ENCODE data around the gene GOLGA6L7. TPM values are rescaled to one million over a fixed set of nuclear protein-coding genes. Genes with fewer than 3 reads are reported as not detected.
"Not testable (repeated sequence)": the region's sequence is repeated elsewhere in the genome, so short reads cannot be mapped to it uniquely, and the experiment has no call there.

The GOLGA6L7 gene
- total and polyA plus RNA-seq, 2 of the 8 experiments (the other 6 are each of a cell fraction or from before 2014, with no cell fraction given), result not detected

GRCh38 chr15:28890291-28890690 lies 41.8 kb upstream of the GOLGA6L7 start:
- H2BK20ac ChIP-seq (ENCODE audit: low read length); H3K36me3 ChIP-seq (ENCODE audit: control insufficient read depth in 2 of 4, insufficient read depth in 4 of 4, low read length in 3 of 4); H2BK12ac ChIP-seq (ENCODE audit: low read depth, low read length); H3K9me3 ChIP-seq (ENCODE audit: insufficient read depth in 2 of 2, low read depth in 1 of 2, low read length in 1 of 2); H3K4me1 ChIP-seq (replicated peaks in 1 of 4; ENCODE audit: control insufficient read depth in 3 of 4, insufficient read depth in 4 of 4, low read length in 3 of 4); H3K14ac ChIP-seq (ENCODE audit: insufficient read length); H2AK5ac ChIP-seq (ENCODE audit: low read depth, low read length); H2BK5ac ChIP-seq (ENCODE audit: low read depth, low read length); H4K20me1 ChIP-seq (replicated peaks in 1 of 2; ENCODE audit: control insufficient read depth in 1 of 2, insufficient read depth in 2 of 2, low read length in 2 of 2); FAIRE-seq; H3K4me2 ChIP-seq (ENCODE audit: insufficient read depth in 1 of 2, low read depth in 2 of 2, low read length in 2 of 2); POLR2A ChIA-PET (ENCODE audit: partially characterized antibody); H2BK15ac ChIP-seq (ENCODE audit: low read length); H3K4me3 ChIP-seq (ENCODE audit: extremely low read depth in 1 of 4, insufficient read depth in 2 of 4, low read depth in 3 of 4, low read length in 4 of 4); H3K23ac ChIP-seq (ENCODE audit: insufficient read length); H3K79me1 ChIP-seq (ENCODE audit: low read depth, low read length); H3K79me2 ChIP-seq (ENCODE audit: control insufficient read depth in 1 of 2, insufficient read depth in 2 of 2, low read length in 2 of 2); H2BK120ac ChIP-seq (replicated peaks; ENCODE audit: low read depth, low read length); H3K18ac ChIP-seq (ENCODE audit: extremely low read depth, low read length); H4K5ac ChIP-seq (ENCODE audit: insufficient read length, low read depth, low read length); H4K8ac ChIP-seq (ENCODE audit: extremely low read depth, insufficient read depth, low read length); DNase-seq (ENCODE audit: low read depth in 1 of 2, low spot score in 2 of 2); H4K91ac ChIP-seq (replicated peaks; ENCODE audit: insufficient read length, low read length); H3K27ac ChIP-seq (ENCODE audit: low read depth, low read length); H3K4ac ChIP-seq (replicated peaks; ENCODE audit: insufficient read length, low read depth, low read length); H3K23me2 ChIP-seq (ENCODE audit: low read depth, low read length); H3K56ac ChIP-seq (replicated peaks; ENCODE audit: insufficient read length, low read depth, low read length); H3K9ac ChIP-seq (replicated peaks in 1 of 4; ENCODE audit: extremely low read depth in 1 of 4, low read depth in 3 of 4, low read length in 3 of 4); H2AFZ ChIP-seq (ENCODE audit: low read length): not testable (repeated sequence)
- CTCF ChIA-PET (ENCODE audit: partially characterized antibody), result interaction anchor here (0.7 to 2.6 kb wide), 5 partner anchors 9 to 212 kb away, joined by 3 to 20 read pairs (median 6); no protein-coding TSS in a partner anchor
- WGBS, 2 experiments (ENCODE audit: extremely low coverage in 1 of 2, insufficient coverage in 1 of 2, insufficient read length in 1 of 2, insufficient replicate concordance in 2 of 2, low coverage in 1 of 2, low lambda C conversion rate in 2 of 2, missing lambda C conversion rate in 1 of 2), result 66% methylated on average over 4 of the region's 4 CpGs; no CpG with 5 or more reads in 1 of the 2 experiments
- peaks cover 5 to 20% (median 17%) of the 10 kb centered on the region in 4 experiments; a peak in 6 of 7 replicates for H3K27me3 ChIP-seq (replicated peaks in 1 of 4; ENCODE audit: control insufficient read depth in 3 of 4, extremely low read depth in 1 of 4, insufficient read depth in 3 of 4, low read length in 3 of 4)

GRCh38 chr15:28889871-28890270 lies 41.4 kb upstream of the GOLGA6L7 start:
- DNase-seq (ENCODE audit: low read depth in 1 of 2, low spot score in 2 of 2), result not testable (repeated sequence)
- WGBS, 2 experiments (ENCODE audit: extremely low coverage in 1 of 2, insufficient coverage in 1 of 2, insufficient read length in 1 of 2, insufficient replicate concordance in 2 of 2, low coverage in 1 of 2, low lambda C conversion rate in 2 of 2, missing lambda C conversion rate in 1 of 2), result 92% methylated on average over 4 of the region's 6 CpGs; no CpG with 5 or more reads in 1 of the 2 experiments

More at GRCh38 chr15:28889871-28890270, 41.4 kb upstream of the GOLGA6L7 start:
- H2BK5ac ChIP-seq (ENCODE audit: low read depth, low read length); H3K14ac ChIP-seq (ENCODE audit: insufficient read length); H4K20me1 ChIP-seq (replicated peaks in 1 of 2; ENCODE audit: control insufficient read depth in 1 of 2, insufficient read depth in 2 of 2, low read length in 2 of 2); H4K5ac ChIP-seq (ENCODE audit: insufficient read length, low read depth, low read length); H3K79me2 ChIP-seq (ENCODE audit: control insufficient read depth in 1 of 2, insufficient read depth in 2 of 2, low read length in 2 of 2); H3K18ac ChIP-seq (ENCODE audit: extremely low read depth, low read length); H3K4me3 ChIP-seq (ENCODE audit: extremely low read depth in 1 of 4, insufficient read depth in 2 of 4, low read depth in 3 of 4, low read length in 4 of 4); H3K56ac ChIP-seq (replicated peaks; ENCODE audit: insufficient read length, low read depth, low read length); H2BK120ac ChIP-seq (replicated peaks; ENCODE audit: low read depth, low read length); H3K4me1 ChIP-seq (replicated peaks in 1 of 4; ENCODE audit: control insufficient read depth in 3 of 4, insufficient read depth in 4 of 4, low read length in 3 of 4); H2AK5ac ChIP-seq (ENCODE audit: low read depth, low read length); H3K27ac ChIP-seq (ENCODE audit: low read depth, low read length); H3K23ac ChIP-seq (ENCODE audit: insufficient read length); H3K9ac ChIP-seq (replicated peaks in 1 of 4; ENCODE audit: extremely low read depth in 1 of 4, low read depth in 3 of 4, low read length in 3 of 4); H2BK12ac ChIP-seq (ENCODE audit: low read depth, low read length); H2BK15ac ChIP-seq (ENCODE audit: low read length); H4K91ac ChIP-seq (replicated peaks; ENCODE audit: insufficient read length, low read length); H2BK20ac ChIP-seq (ENCODE audit: low read length); H3K79me1 ChIP-seq (ENCODE audit: low read depth, low read length); H3K23me2 ChIP-seq (ENCODE audit: low read depth, low read length); H3K4me2 ChIP-seq (ENCODE audit: insufficient read depth in 1 of 2, low read depth in 2 of 2, low read length in 2 of 2); H2AFZ ChIP-seq (ENCODE audit: low read length); H3K9me3 ChIP-seq (ENCODE audit: insufficient read depth in 2 of 2, low read depth in 1 of 2, low read length in 1 of 2); H3K36me3 ChIP-seq (ENCODE audit: control insufficient read depth in 2 of 4, insufficient read depth in 4 of 4, low read length in 3 of 4); POLR2A ChIA-PET (ENCODE audit: partially characterized antibody); H4K8ac ChIP-seq (ENCODE audit: extremely low read depth, insufficient read depth, low read length); FAIRE-seq; H3K4ac ChIP-seq (replicated peaks; ENCODE audit: insufficient read length, low read depth, low read length): not testable (repeated sequence)
- CTCF ChIA-PET (ENCODE audit: partially characterized antibody), result interaction anchor here (1.0 to 2.6 kb wide), 4 partner anchors 9 to 212 kb away, joined by 3 to 20 read pairs (median 6); no protein-coding TSS in a partner anchor
- H3K27me3 ChIP-seq (replicated peaks in 1 of 4; ENCODE audit: control insufficient read depth in 3 of 4, extremely low read depth in 1 of 4, insufficient read depth in 3 of 4, low read length in 3 of 4), result peaks cover 6 to 25% (median 21%) of the 10 kb centered on the region in 4 experiments; a peak in 6 of 7 replicates
